K562 (cell line): ENCODE results near the gene FAM20C. TPM values are rescaled to one million over a fixed set of nuclear protein-coding genes. Genes with fewer than 3 reads are reported as not detected.
A peak's percentile ranks its signal among the peaks of the same experiment; 100 is the strongest.

Experiments
- CREM ChIP-seq: IDR thresholded peaks from 2 replicates; pipeline ENCODE4 v1.6.1; 2014; ENCODE audit warnings: antibody characterized with exemption, low read depth
- CUX1 ChIP-seq: fragments of 200-800 bp; sonication (Bioruptor generic); IDR thresholded peaks from 2 replicates; pipeline ENCODE4 v1.6.1; 2016; ENCODE audit warnings: missing genetic modification characterization, missing compliant biosample characterization
- DNMT1 ChIP-seq: fragments of 450-650 bp; IDR thresholded peaks from 2 replicates; pipeline ENCODE4 v1.6.1; 2016; ENCODE audit warnings: antibody characterized with exemption, mild to moderate bottlenecking
- EZH2 ChIP-seq: IDR thresholded peaks from 2 replicates; pipeline ENCODE4 v1.6.1; 2012; ENCODE audit warnings: low read depth, mild to moderate bottlenecking, inconsistent platforms, low read length, borderline replicate concordance
- FOS ChIP-seq: IDR thresholded peaks from 3 replicates; pipeline ENCODE4 v1.6.1; 2011; ENCODE audit not compliant: insufficient read length; ENCODE audit errors: extremely low read depth
- IRF9 ChIP-seq: fragments of 450-650 bp; IDR thresholded peaks from 2 replicates; pipeline ENCODE4 v1.6.1; 2016; ENCODE audit warnings: missing biosample characterization, missing genetic modification characterization
- MLLT1 ChIP-seq, 2 experiments: fragments of 450-650 bp; IDR thresholded peaks; 2 replicates each; pipeline ENCODE4 v1.6.1; 2016
- NCOR1 ChIP-seq: fragments of 450-650 bp; IDR thresholded peaks from 2 replicates; pipeline ENCODE4 v1.6.1; 2016; ENCODE audit warnings: mild to moderate bottlenecking, moderate library complexity
- RBM34 ChIP-seq: fragments of 200-400 bp; formaldehyde crosslinking; IDR thresholded peaks from 2 replicates; pipeline ENCODE4 v1.6.1; 2018; ENCODE audit warnings: low read length, borderline replicate concordance; ENCODE audit not compliant: insufficient read depth
- SMAD1 ChIP-seq: fragments of 150-350 bp; IDR thresholded peaks from 2 replicates; pipeline ENCODE4 v1.6.1; 2014; ENCODE audit warnings: low read length, low read depth; ENCODE audit not compliant: partially characterized antibody
- ZEB2 ChIP-seq: fragments of 450-650 bp; IDR thresholded peaks from 2 replicates; pipeline ENCODE4 v1.6.1; 2016
- ZNF41 ChIP-seq: fragments of 250-450 bp; sonication (Bioruptor Pico); conservative IDR thresholded peaks from 2 replicates; pipeline ENCODE4 v1.4.0; 2020; ENCODE audit warnings: mild to moderate bottlenecking
- ZNF644 ChIP-seq: fragments of 200-800 bp; sonication (Bioruptor generic); IDR thresholded peaks from 2 replicates; pipeline ENCODE4 v1.6.1; 2016; ENCODE audit warnings: low read depth, missing genetic modification characterization, missing compliant biosample characterization
- ZNF780A ChIP-seq: fragments of 250-450 bp; sonication (Bioruptor Pico); IDR thresholded peaks from 2 replicates; pipeline ENCODE4 v1.5.0; 2021; ENCODE audit warnings: mild to moderate bottlenecking
- polyA plus RNA-seq, 8 experiments: library from polyadenylated mRNA; depleted of rRNA in 4 of 8; stranded (reverse) in 5 of 8; unstranded in 3 of 8; fragments of >200 nt; fragmentation: Nextera tagmentation in 2 of 8; fragmentation: Illumina TruSeq in 1 of 8; extraction: Ambion mirVana in 2 of 8; extraction: Trizol in 1 of 8; gene quantifications; 2 replicates each; pipeline versions ENCODE4 v1.2.1 to v1.2.3, GENCODE V29; 2011 to 2014; ENCODE audit warnings: inconsistent platforms in 1 of 8, missing spikeins in 1 of 8
- total RNA-seq, 7 experiments: library from RNA; depleted of rRNA in 6 of 7; stranded (reverse); fragments of >200 nt in 6 of 7; fragmentation: Illumina TruSeq in 2 of 7; extraction: Trizol in 2 of 7; gene quantifications; 2 replicates each; pipeline versions ENCODE4 v1.2.1 to v1.2.3, GENCODE V29; 2011 to 2021; ENCODE audit warnings: low replicate concordance in 1 of 7
- TF ChIP-seq, protein P1 (sequence below): fragments of 450-650 bp; IDR thresholded peaks from 2 replicates; pipeline ENCODE4 v1.6.1; 2017; ENCODE audit warnings: antibody characterized with exemption

FAM20C gene
- total and polyA plus RNA-seq, 9 of the 15 experiments (the other 6 are each of a cell fraction or from before 2014, with no cell fraction given): 0.09 TPM; not detected in 8

DNA sequence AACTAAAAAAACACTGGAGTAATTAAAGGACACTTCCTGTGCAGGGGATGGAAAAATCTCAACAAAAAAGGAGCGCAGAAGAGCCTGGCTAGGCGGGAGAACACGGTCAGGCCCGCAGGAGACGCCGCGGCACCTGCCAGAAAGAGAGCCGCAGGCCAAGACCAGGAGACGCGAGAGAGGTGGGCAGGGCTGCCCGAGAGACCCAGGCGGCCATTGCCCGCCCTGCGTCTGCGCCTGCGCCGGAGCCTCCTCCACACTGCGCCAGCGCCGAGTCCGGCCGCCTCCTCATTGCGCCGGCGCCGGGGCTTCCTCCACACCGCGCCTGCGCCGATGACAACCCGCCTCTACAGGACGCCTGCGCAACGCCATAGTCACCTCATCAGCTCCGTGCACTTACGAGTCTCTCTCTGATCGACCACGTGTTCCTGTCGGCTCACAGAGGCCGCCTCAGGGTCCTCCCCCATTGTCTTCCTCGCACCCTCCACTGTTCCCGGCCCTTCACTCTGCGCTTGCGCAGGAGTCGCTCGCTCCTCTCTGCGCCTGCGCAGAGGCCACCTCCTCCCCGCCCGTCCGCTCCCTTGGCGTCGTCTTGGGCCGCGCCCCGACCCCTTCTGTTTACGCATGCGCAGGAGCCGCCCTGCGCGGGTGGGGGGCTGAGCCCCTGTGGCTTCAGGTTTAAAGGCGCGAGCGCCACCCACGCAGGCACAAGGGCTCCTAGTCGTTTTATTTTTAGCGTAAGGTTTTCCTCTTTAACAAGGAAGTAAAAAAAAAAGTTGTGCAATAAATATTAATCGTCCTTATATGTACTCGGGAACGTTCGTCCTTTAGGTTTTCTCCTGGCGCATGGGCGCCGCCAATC is 43.2 kb upstream of the FAM20C start (continued):
- TF ChIP-seq ZNF780A (CRISPR knock-in tag) (no peak), DNMT1 (no peak), ZNF644 (no peak), ZNF41 (CRISPR knock-in tag) (no peak), ZEB2 (no peak), IRF9 (no peak), RBM34 (no peak), CUX1 (CRISPR knock-in tag) (no peak), CREM (peak; percentile 71), FOS (no peak), EZH2 (no peak), NCOR1 (no peak), MLLT1 (IDR thresholded peaks at IDR 0.05) (no peak), SMAD1 (peak; percentile 30)
- TF ChIP-seq, protein P1, sequence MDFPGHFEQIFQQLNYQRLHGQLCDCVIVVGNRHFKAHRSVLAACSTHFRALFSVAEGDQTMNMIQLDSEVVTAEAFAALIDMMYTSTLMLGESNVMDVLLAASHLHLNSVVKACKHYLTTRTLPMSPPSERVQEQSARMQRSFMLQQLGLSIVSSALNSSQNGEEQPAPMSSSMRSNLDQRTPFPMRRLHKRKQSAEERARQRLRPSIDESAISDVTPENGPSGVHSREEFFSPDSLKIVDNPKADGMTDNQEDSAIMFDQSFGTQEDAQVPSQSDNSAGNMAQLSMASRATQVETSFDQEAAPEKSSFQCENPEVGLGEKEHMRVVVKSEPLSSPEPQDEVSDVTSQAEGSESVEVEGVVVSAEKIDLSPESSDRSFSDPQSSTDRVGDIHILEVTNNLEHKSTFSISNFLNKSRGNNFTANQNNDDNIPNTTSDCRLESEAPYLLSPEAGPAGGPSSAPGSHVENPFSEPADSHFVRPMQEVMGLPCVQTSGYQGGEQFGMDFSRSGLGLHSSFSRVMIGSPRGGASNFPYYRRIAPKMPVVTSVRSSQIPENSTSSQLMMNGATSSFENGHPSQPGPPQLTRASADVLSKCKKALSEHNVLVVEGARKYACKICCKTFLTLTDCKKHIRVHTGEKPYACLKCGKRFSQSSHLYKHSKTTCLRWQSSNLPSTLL: no peak
